Islet precursor cell (in vitro differentiated cells): ENCODE results near the gene ETNK1.

ENCODE experiments used
- DNase-seq: peaks from one replicate; pipeline ENCODE4 v3.0.0-alpha.2; 2018

Gene ETNK1

DNA sequence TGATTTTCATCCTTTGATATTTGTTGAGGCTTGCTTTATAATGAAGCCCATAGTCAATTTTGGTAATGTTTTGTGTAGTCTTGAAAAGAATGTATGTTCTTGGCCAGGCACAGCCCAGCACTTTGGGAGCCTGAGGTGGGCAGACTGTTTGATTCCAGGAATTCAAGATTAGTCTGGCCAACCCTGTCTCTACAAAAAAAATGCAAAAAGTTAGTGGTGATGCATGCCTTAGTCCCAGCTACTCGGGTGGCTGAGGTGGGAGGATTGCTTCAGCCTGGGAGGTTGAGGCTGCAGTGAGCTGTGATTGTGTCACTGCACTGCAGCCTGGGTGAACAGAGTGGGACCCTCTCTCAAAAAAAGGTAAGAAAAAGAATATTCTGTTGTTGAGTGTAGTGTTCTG is 10.8 kb downstream of the ETNK1 start:
- no peak for DNase-seq

DNA sequence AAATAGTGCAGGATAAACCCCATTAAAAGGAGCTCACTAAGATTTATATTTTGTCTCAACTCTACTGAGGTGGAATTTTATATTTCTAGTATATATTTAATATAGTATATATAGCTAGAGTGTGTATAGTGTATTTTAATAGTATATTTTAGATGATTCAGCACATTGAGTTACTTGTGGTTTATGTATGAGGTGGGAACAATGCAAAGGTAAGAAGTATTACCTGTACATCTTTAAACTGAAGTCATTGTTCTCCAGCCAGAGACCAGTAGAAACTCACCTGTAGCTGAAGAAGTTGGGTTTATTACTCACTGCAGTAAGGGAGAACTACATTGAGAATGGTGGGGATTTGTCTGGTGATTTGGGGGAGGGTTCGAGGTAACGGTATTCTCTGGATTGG is 15.9 kb downstream of the ETNK1 start:
- no peak for DNase-seq

DNA sequence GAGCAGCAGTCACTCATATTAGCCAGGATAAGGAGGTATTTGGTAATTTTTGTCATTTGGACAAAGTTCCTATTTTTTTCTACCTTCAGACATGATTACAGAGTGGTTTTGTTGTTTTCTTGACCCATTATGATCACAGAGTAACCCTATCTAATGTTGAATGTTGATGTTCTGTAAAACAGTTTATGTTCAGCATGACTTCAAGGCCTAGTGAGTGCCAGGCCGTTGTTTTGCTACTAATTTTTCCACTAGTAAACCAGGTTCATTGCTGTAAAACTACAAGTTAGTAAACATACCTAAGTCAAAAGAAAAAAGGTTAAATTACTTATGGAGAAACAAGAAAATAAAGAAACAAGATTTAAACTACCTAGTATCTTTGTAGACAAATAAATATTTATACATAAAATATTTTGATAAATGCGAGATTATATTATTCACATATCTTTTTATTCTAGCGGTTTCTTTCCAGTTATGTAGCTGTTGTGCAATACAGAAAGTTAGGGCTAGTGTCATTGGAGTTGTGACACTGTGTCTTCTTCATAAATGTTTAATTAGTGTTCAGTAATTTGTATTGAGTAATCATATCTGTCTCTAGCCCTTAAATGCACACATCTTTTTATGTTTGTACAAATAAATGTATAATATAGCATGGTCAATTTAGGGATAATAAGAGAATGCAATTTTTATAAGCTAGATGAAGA is 16.5 kb downstream of the ETNK1 start:
- DNase-seq = no peak

DNA sequence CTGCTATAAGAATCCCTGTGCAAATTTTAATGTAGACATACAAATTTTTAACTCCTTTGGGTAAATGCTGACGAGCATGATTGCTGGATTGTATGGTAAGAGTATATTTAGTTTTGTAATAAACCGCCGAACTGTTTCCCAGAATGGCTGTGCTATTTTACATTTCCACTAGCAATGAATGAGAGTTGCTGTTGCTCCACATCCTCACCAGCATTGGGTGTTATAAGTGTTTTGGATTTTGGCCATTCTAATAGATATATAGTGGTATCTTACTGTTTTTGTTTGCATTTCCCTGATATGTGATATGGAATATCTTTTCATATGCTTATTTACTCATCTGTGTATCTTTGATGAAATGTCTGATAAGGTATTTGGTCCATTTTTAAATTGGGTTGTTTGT is 23.7 kb downstream of the ETNK1 start:
- DNase-seq = no peak

DNA sequence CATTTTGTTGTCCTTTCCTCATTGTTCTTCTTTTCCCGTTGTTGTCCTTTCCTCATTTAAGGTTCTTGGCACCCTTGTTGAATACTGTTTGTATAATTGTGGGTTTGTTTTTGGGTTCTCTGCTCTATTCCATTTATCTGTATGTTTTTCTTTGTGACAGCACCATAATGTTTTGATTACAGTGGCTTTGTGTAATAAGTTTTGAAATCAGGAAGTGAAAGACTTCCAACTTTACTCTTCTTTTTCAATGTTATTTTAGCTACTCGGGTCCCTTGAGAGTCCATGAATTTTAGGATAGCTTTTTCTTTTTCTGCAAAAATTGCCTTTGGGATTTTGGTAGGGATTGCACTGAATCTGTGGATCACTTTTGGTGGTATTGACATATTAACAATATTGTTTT is 28.1 kb downstream of the ETNK1 start:
- DNase-seq = no peak

DNA sequence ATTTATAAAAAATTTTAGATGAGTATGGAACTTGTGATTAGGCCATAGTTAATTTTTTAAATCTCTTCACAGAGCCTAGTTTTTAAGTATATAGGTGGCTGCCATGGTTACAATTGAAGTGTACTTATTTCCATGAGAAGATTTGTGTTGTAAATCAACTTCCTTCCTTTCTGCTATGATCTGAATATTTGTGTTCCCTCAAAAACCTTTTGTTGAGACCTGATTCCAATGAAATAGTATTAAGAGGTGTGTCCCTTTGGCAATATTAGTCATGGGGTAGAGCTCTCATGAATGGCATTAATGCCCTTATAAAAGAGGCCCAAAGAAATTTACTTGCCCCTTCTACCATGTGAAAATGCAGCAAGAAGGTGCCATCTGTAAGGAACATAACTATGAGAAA is 28.8 kb downstream of the ETNK1 start:
- DNase-seq = no peak

DNA sequence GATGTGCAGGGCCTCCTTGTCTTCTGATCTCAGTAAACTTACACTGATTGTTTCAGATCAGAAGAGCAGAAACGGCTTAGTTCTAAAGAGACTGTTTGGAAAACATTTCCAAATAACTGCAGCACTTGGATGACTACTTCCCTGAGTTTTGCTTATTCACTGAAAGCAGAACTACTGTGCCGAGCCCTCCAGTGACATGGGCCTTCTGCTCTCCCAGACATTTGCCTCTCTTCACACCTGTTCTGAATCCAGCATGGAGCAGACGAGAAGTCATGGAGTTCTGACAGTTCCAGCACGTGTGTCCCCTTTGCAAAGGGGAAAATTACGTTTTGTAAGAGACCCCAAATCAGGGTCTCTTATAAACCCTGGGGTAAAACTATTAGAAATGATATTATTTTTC is 31.4 kb downstream of the ETNK1 start:
- DNase-seq = no peak

DNA sequence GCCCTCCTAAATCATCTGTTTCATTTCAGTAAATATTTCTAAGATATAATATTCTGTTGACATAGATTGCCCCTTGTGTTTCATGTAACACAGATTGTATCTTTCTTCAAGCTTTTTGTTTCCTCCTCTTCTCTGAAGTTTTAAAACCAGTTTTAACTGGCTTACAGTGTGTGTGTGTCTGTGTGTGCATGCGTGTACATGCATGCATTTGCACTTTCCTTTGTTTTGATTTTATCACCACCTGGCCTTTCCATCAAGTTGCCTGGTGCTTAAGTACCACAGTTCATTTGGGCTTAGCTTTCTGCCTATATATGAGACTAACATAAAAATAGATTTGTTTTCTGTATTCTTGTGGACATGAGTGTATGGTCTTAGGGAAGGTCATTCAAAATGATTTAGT is 31.9 kb downstream of the ETNK1 start:
- DNase-seq = no peak

DNA sequence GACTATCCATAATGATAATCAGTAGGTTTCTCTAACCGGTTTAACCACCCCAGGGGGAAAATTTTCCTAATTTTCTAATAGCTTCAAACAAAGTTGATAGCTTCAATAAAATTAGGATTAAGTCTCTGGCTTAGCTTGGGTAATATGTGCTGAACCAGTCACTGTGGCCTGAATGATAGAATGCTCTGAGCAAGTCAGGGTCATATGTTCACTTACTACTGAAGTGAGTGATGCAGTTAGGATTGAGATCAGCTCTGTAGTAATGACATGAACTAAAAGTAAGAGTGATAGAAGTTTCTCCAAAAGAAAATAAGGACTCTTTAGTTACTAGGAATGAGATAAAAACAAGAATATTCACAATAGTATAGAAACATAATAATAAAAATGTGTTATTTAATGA is 32.6 kb downstream of the ETNK1 start:
- no peak for DNase-seq

DNA sequence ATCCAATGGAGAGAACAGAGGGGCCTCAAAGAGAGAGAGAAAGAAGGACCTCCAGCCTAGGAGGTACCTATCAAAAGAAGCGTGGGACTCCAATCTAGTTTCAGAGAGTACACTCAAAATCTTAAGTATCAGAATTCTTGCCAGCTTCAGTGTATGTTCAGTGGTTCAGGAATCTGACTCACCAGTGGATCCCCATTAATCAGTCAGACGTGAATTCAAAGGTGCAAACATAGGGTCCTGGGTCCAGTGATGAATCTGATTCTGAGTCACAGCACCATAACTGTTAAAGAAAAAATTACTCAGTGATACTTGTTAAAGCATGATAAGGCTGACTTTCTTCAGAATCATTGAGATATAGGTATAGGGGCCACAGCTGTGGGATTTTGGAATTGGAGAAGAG is 33.2 kb downstream of the ETNK1 start:
- no peak for DNase-seq

DNA sequence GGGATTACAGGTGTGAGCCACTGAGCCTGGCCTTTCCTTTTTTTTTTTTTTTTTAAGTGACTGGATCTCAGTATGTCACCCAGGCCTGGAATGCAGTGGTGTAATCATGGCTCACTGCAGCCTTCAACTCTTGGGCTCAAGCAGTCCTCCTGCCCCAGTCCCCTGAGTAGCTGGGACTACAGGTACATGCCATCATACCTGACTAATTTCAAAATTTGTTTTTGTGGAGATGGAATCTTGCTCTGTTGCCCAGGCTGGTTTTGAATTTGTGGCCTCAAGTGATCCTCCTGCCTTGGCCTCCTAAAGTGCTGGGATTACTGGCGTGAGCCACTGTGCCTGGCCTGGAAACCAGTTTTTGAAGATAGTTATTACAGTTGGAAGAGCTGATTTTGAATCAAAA is 37.4 kb downstream of the ETNK1 start:
- no peak for DNase-seq

DNA sequence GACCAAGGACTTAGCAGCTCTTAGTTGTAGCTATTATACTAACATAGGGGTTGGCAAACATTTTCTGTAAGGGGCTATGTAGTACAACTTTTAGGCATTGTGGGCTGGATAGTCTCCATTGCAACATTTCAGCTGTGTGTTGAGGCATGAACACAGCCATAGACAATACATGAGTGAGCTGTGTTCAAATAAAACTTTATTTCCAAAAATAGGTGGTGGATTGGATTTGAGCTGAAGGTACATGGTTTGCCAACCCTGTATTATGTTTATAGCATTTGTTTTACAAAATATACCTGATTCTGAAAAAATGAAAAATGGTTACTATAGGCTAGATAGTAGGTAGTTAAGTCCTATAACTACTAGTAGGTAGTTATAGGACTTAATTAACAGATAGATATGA is 40.5 kb downstream of the ETNK1 start:
- no peak for DNase-seq

DNA sequence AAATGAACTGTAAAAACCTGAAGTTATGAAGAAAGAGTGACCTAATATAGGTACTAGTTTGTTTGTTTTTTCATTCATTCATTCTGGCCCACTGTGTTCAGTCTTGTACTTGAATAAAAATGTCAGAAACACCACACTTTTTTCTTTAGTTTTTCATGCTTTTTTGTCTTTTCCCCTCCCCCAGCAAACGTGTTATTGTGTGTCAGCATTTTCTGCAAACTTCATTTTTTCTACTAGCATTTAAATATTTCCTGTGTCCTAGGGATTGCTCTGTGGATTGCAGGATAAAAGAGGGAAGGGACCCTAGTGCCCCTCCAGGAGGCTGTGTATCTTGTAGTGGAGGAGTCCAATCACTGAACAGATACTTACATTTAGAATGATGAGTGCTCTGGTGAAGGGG is 42.2 kb downstream of the ETNK1 start:
- DNase-seq = no peak

DNA sequence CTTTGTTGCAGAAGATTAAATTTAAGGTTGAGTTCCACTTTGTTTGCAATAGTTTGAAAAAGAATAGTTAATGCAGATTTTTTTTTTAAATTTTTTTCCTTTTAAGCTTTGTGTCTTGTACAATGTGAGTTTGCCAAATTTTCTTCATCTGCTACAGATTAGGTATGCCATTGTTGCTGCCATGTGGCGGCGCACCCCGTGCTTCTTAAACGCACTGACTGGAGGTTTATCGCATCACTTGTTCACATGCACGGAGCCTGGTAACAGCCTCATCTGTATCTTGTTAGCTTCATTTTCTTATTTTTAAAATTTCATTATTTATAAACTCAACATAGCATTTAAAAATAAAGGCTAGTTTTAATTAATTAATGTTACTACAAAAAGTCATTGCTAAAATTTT is 43.5 kb downstream of the ETNK1 start:
- no peak for DNase-seq

DNA sequence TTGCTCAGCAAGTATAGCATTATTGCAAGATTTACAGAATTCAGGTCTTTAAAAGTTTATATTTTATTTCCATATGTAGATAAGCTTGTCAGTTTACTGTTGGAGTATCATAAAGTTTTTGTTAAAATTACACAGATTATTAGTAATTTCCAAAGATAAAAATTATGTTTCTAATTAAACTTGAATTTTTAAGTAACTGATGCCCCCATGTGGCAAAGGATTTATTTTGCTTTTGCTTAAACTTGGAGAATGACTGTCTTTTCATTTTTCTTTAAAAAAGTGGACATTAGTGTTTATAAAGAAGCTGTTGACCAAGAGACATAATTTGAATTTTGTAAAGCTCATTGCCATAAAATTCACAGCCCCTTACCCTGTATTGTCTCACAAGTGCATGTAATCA is 45.8 kb downstream of the ETNK1 start:
- DNase-seq = no peak

DNA sequence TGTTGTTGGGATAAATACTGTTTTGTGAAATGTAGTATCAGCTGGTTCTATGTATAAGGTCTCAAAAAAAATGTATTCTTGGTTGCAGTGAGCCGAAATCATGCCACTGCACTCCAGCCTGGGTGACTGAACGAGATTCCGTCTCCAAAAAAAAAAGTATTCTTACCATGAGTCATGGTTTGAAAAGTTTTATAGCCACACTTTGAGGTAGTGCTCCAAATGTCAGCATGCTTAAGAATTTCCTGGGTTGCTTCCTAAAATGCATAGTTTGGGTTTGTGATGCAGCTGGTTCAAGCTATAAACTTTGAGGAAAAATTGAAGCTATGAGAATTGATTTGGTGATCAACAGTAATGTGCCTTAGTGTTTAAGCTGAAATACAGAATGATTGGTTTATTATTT is 48.0 kb downstream of the ETNK1 start:
- no peak for DNase-seq

DNA sequence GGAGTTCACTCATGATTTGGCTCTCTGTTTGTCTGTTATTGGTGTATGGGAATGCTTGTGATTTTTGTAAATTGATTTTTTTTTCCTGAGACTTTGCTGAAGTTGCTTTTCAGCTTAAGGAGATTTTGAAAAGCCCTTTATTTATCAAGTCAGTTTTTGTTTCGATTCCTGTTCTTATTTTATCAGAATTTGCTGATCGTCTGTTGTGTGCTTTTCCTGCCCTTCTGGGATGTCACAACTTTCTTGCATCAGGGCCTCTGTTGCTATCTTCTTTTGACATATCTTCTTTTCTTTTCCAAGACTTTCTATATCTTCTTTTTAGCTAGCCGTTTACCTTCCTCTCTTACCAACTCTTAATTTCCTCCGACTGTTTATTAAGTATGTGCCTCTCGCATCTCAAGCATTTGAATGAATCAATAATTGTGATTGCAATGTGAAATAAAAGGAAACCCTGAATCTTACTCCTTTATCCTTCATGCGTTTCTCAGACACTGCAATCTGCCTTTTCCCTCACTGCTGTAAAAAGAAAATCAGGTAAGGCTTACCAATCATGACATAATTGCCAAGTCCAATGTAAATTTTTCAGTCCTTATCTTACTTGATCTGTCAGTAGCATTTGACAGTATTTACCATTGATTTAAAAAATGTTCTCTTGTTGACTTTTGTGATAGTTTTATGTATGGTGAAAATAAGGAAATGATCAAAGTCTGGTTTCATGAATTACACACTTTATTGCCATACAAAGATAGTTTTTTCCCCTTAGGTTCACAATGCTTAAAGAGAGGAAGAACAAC is 53.0 kb downstream of the ETNK1 start:
- no peak for DNase-seq

DNA sequence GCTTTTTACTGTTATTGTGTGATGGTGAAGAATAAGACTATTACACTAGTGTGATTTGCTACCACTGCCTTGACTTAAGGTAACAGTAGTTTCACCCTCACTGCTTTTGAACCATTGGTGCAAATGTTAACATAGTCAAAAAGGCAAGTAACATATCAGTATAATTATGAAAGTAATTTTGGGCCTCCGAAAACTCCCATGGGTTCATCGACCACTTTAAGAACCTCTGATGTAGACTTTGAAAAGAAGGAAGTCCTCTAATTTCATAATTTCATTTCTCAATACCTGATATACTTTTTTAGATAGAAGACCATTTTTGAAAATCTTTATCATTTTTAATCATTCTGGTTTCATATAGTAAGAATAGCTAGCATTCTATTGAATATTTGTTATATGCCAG is 57.7 kb downstream of the ETNK1 start:
- no peak for DNase-seq

DNA sequence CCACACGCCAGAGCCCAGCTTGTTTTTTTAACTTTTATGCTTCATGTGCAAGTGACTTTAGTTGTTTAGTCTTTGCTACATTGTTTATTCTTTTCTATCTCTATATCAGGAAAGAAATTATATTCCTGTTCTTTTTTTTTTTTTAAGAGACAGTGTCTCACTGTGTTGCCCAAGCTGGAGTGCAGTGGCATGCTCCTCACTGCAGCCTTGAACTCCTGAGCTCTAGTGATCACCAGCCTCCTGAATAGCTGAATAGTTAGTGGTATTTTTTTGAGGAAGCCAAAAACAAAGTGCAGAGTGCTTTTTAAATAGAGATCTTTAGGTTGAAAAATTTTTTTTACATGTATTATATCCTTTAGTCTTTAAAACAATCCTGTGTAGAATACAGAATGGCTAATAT is 58.2 kb downstream of the ETNK1 start:
- DNase-seq = no peak

DNA sequence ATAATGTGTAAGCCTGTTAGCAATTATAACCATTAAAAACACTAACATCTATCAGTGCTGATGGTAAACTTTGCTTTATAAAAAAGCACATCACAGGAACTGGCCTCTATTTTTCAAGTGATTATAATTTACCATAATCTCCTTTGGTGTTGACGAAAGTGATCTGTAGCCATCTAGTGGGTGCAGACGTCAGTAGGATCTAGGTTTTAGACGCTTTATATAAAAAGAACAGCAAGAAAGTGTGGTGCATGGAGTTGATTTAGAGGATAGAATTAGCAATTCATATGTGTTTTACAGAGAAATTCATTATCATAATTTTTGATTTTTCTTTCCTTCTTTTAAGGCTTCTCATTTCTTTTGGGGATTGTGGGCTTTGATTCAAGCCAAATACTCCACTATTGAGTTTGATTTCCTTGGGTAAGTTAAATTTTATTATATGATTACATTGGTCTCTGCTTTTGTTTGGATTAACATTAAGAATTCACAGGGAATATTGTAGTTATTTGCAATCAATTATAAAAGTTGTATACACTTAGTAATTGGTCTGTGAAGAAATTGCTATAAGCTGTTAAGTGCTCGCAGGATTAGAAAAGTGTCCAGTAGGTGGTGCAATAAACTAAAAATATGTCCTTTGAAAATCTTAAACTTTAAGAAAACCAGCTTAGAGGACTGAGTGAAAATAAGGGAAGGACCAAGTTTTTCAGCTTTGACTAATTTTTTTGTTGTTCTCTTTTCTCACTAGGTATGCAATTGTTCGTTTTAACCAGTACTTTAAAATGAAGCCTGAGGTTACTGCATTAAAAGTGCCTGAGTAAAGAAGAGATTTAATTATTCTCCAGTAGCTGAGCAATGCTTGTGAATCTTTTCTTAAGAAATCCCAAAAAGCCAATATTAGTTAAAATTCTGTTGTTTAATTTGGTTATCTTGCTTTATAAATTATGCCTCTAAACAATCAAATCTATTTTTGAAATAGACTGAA is 59.5 kb downstream of the ETNK1 start:
- DNase-seq = no peak

DNA sequence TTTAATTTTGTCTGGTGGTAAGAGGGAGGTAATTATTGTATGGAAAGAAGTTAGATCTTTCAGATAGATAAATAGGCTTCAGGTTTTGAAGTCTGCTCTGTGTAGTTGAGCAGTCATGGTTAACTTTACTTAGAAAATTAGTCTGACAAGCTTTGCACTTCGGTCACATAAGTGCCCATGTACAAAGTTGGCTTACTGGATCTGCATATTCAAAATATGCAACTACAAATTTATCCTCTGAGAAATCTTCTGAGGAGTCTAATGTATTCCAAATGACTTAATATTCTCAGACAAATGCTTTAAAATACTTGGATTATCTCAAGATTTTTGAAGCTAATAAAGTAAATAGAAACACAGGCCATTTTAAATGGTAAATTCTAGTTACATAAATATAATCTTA is 61.2 kb downstream of the ETNK1 start:
- no peak for DNase-seq

DNA sequence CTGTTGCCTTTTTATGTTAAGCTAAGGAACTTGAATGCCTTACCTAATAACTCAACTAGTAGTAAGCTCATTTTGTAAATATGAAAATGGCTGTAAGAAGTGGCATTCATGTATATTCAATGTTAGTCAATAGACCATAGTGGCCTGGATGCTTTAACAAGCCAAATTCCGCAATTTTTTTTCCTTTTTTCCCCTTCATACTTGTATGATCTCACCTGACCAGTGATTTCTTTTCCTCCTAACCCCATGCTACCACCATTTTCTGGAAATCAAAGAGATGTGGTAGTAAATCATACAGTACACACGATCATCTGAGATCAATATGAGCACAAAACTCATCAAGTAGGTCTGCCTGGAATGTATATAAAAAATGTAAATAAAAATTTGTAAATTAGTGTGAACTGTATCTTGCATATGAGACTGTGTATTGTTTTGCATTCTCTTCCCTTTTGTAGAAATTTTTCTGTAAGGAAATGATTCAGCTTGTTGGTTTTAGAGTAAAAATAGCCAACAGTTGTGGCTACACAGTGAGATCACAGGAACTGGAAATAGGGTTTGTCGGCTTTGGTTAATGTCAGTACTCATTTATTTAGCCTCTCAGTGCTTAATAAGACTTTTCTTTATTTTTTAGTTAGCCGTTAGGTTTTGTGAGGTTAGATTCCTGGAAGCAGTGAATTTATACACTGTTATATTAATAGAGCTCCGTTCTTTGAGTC is 62.5 kb downstream of the ETNK1 start:
- no peak for DNase-seq

DNA sequence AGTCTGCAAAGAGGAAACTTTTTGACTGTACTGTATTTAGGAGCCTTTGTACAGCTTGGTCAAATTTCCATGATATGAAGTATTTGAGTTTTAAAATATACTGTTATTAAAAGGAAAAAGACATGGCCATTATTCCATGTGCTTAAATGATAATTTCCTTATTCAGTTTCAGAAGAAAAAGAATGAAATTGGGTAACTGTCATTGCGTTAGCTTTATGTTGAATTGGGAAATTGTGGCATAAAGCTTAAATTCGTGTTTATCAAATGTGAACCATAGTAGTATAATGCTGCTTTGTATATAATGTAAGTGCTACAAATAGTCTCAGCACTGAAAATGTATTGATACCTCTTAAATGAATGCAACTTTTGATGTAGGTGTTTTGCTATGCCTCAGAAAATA is 64.9 kb downstream of the ETNK1 start:
- no peak for DNase-seq
